Neural progenitor cell (in vitro differentiated cells): ENCODE data around the gene EDN3.

Source experiments
- CTCF ChIP-seq: fragments of 200-600 bp; sonication (generic); IDR thresholded peaks from 2 replicates; pipeline ENCODE4 v1.5.1; 2017; ENCODE audit warnings: antibody characterized with exemption, mild to moderate bottlenecking
- EZH2 ChIP-seq: fragments of 200-600 bp; sonication (generic); IDR thresholded peaks from 2 replicates; pipeline ENCODE4 v1.6.1; 2017; ENCODE audit warnings: antibody characterized with exemption, mild to moderate bottlenecking, moderate library complexity
- EZH2phosphoT487 ChIP-seq: fragments of 200-600 bp; sonication (generic); IDR thresholded peaks from 2 replicates; pipeline ENCODE4 v1.6.1; 2017; ENCODE audit warnings: antibody characterized with exemption

GRCh38 chr20:59325142-59325523 is 24.7 kb downstream of the EDN3 start:
- no peak for TF ChIP-seq CTCF
- no peak for TF ChIP-seq EZH2phosphoT487
- TF ChIP-seq EZH2 = no peak
